ENCODE results near the gene OLA1. TPM values are rescaled to one million over a fixed set of nuclear protein-coding genes. Genes with fewer than 3 reads are reported as not detected.

Gene OLA1
- polyA plus RNA-seq, 1 experiment, result 36.7 TPM

DNA sequence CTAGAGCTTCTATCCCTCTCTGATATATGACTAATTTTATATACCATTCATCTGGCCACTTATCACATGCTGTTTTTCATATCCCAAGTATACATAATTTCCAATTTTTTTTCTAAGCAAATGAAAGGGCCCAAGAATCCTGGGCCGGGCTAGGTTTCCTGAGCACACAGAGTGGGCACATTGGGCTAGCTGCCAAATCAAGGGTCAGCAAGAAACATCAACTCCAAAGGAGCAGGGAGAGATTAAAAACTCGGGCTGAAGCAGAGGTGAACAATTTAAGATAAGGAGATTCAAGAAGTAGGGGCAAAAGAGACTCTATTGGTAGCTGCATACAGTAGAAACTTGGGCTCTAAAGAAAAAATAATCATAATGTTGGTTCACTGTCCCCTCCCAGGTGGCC, 39.0 kb downstream of the OLA1 start:
- Histone ChIP-seq H3K4me3 (ENCODE audit: low read depth, low read length) (no peak overlapping the region), H3K36me3 (ENCODE audit: control insufficient read depth, insufficient read depth, low read length) (no peaks in the 10 kb centered on the region), H3K27me3 (ENCODE audit: control insufficient read depth, insufficient read depth, low read length) (no peaks in the 10 kb centered on the region)
- ChIA-PET CTCF (no interaction called here), POLR2A (no interaction called here)
- TF ChIP-seq, protein P1, sequence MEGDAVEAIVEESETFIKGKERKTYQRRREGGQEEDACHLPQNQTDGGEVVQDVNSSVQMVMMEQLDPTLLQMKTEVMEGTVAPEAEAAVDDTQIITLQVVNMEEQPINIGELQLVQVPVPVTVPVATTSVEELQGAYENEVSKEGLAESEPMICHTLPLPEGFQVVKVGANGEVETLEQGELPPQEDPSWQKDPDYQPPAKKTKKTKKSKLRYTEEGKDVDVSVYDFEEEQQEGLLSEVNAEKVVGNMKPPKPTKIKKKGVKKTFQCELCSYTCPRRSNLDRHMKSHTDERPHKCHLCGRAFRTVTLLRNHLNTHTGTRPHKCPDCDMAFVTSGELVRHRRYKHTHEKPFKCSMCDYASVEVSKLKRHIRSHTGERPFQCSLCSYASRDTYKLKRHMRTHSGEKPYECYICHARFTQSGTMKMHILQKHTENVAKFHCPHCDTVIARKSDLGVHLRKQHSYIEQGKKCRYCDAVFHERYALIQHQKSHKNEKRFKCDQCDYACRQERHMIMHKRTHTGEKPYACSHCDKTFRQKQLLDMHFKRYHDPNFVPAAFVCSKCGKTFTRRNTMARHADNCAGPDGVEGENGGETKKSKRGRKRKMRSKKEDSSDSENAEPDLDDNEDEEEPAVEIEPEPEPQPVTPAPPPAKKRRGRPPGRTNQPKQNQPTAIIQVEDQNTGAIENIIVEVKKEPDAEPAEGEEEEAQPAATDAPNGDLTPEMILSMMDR (IDR thresholded peaks at IDR 0.05; ENCODE audit: insufficient read depth, low read depth, low read length), result no peak
- DNase-seq (ENCODE audit: low read depth), result no peak

DNA sequence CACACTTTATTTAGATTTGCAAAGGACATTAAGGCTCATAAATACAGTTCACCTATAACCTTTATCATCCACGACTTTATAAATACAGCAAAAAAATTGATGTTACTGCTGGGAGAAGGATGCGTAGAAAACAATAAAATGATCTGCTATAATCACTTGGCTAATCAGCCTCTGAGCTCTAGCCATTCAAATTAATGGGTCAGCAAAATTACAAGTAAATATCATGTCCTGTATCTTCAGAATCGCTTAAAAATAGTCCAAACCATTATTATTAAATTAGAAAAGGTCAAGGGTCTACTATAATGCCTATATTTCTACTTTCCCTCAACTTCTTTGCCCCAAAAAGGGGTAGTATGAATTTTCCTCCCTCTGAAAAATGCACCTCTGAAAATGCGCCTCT, 40.3 kb downstream of the OLA1 start:
- Histone ChIP-seq H3K36me3 (ENCODE audit: control insufficient read depth, insufficient read depth, low read length) (no peaks in the 10 kb centered on the region), H3K27me3 (ENCODE audit: control insufficient read depth, insufficient read depth, low read length) (no peaks in the 10 kb centered on the region), H3K4me3 (ENCODE audit: low read depth, low read length) (no peak overlapping the region)
- TF ChIP-seq, protein P1 (IDR thresholded peaks at IDR 0.05; ENCODE audit: insufficient read depth, low read depth, low read length), result no peak
- DNase-seq (ENCODE audit: low read depth), result no peak
- POLR2A ChIA-PET, result no interaction called here
- CTCF ChIA-PET, result no interaction called here

DNA sequence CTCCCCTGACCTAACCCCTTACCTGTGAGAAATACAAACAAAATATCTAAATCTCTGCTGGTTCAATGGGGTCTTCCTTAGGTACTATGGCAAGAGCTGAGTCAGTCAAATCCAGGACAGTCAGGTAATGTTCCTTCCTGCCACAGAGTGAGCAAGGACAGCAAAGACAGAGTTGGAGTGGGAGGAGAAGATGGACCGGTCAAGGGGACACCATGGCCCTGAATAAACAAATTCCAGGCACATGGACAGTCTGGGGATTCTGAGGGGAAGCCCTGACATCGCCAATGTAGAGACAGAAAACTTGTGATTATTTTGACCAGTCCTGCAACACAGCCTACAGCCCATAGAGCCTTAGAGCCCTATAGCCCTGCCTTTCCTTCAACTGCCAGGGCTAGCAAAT, 42.8 kb downstream of the OLA1 start:
- TF ChIP-seq, protein P1 (IDR thresholded peaks at IDR 0.05; ENCODE audit: insufficient read depth, low read depth, low read length), result no peak
- Histone ChIP-seq H3K4me3 (ENCODE audit: low read depth, low read length) (no peak overlapping the region), H3K27me3 (ENCODE audit: control insufficient read depth, insufficient read depth, low read length) (no peaks in the 10 kb centered on the region), H3K36me3 (ENCODE audit: control insufficient read depth, insufficient read depth, low read length) (no peaks in the 10 kb centered on the region)
- DNase-seq (ENCODE audit: low read depth), result no peak
- ChIA-PET POLR2A (no interaction called here), CTCF (no interaction called here)

DNA sequence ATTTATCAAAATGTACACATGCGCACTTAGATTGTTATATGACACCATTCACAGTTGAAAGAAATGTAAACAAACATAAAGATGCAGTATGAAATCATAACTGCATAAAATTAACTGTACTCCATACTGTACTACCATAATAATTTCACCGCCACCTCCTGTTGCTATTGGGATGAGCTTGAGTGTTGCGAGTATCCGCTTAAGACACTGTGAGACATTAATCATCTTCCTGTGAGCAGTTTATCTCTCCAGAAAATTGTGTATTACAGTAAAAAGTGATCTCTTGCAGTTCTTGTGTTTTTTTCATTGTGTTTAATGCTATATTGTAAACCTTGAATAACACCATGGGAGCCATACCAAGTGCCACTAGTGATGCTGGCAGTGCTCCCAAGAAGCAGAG, 46.1 kb downstream of the OLA1 start:
- CTCF ChIA-PET, result no interaction called here
- Histone ChIP-seq H3K27me3 (ENCODE audit: control insufficient read depth, insufficient read depth, low read length) (no peaks in the 10 kb centered on the region), H3K36me3 (ENCODE audit: control insufficient read depth, insufficient read depth, low read length) (no peaks in the 10 kb centered on the region), H3K4me3 (ENCODE audit: low read depth, low read length) (no peak overlapping the region)
- no peak for DNase-seq (ENCODE audit: low read depth)
- TF ChIP-seq, protein P1 (IDR thresholded peaks at IDR 0.05; ENCODE audit: insufficient read depth, low read depth, low read length), result no peak
- POLR2A ChIA-PET, result no interaction called here

DNA sequence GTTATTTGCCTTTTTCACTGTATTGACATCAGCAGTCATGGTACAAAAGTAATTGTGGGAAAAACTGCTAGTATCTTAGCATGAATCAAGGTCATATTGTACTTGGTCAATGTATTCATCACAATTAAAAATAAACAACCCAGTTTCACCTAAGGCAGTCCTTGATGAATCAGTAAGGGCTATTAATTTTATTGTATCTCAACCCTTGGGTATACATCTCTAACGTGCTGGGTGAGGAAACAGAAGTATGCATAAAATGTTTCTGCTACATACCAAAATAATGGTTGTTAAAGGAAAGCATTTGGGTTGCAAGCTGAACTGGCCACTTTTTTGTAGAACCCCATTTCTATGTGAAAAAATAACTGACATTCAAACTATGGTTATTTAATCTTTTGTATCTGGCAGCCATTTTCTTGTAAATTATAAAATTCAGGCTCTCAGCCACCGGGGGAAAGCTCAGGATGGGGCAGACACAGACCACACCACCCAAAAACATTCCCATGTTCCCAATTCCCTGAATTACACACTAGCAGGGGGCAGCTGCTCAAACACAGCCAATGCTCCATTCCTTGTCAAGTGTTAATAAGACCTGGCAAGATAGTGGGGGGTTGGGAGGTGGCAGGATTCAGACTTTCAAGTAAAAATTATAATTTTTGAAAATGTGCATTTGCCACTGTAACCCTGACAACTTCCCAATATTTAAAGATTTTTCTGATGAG, 49.3 kb downstream of the OLA1 start:
- ChIA-PET CTCF (no interaction called here), POLR2A (no interaction called here)
- peak; percentile 19 for DNase-seq (ENCODE audit: low read depth)
- no peaks in the 10 kb centered on the region for H3K36me3 ChIP-seq (ENCODE audit: control insufficient read depth, insufficient read depth, low read length)
- TF ChIP-seq, protein P1 (IDR thresholded peaks at IDR 0.05; ENCODE audit: insufficient read depth, low read depth, low read length), result no peak
- no peak overlapping the region for H3K4me3 ChIP-seq (ENCODE audit: low read depth, low read length)
- H3K27me3 ChIP-seq (ENCODE audit: control insufficient read depth, insufficient read depth, low read length), result no peaks in the 10 kb centered on the region

All from BJ (cell line).